ENCODE results near the gene USP6NL. TPM values are rescaled to one million over a fixed set of nuclear protein-coding genes. Genes with fewer than 3 reads are reported as not detected.
A peak's percentile ranks its signal among the peaks of the same experiment; 100 is the strongest.

Gene USP6NL
- total and polyA plus RNA-seq, 2 of the 13 experiments (the other 11 are each of a cell fraction or from before 2014, with no cell fraction given) = 10.5 to 22.9 TPM

DNA sequence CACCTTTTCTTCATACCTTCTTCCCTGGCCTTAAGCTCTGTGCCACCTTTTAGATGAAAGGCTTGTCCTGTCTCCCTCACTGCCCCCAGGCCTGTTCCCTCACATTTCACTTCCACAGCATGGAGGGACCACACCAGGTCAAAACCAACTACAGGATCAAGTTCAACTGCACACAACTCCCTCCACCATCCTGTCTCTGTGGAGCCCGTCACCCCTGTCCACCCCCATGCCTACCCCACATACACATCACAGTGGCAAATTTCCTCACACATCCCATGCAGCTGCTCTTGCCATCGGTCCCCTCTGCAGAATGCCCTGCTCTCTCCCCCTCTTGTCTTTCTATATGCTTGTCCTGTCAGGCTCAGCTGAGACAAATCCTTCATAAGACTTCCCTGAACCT, 154.1 kb downstream of the USP6NL start:
- Histone ChIP-seq H3K9ac (ENCODE audit: insufficient read depth, low read depth, low read length) (no peak overlapping the region), H4K20me1 (ENCODE audit: insufficient read depth, low read length) (no peaks in the 10 kb centered on the region), H3K36me3 (replicated peaks in 1 of 2; ENCODE audit: control insufficient read depth in 1 of 2, insufficient read depth in 2 of 2, low read length in 2 of 2) (peaks cover 2 to 25% of the 10 kb centered on the region in 2 experiments; a peak in 3 of 5 replicates), H3K4me2 (ENCODE audit: low read depth, low read length) (no peak overlapping the region), H3K79me2 (ENCODE audit: insufficient read depth, low read length) (no peaks in the 10 kb centered on the region), H3K4me3 (replicated peaks in 1 of 3; ENCODE audit: insufficient read depth in 1 of 3, low read depth in 2 of 3, low read length in 3 of 3) (no peak overlapping the region), H3K4me1 (ENCODE audit: insufficient read depth, low read length) (no peaks in the 10 kb centered on the region), H2AFZ (ENCODE audit: low read length) (no peak overlapping the region), H3K27ac (ENCODE audit: extremely low read length, insufficient read depth, low read length) (no peak overlapping the region), H3K9me3 (ENCODE audit: low read length) (no peaks in the 10 kb centered on the region), H3K27me3 (ENCODE audit: control insufficient read depth in 1 of 2, insufficient read depth in 2 of 2, low read length in 2 of 2) (no peaks in the 10 kb centered on the region)
- CTCF ChIA-PET (ENCODE audit: low intra/inter-chr PET ratio, low total read pairs) = no interaction called here
- intact Hi-C loops (cut with micrococcal nuclease; ENCODE audit: unreplicated experiment) (no loop called here), in situ Hi-C loops (cut with HindIII; ENCODE audit: extremely low pct_ligation_motif_present, low pct_unique_long_range_greater_than_20kb) (no loop called here)
- ATAC-seq (no peak), DNase-seq (ENCODE audit: low spot score) (no peak), FAIRE-seq (no peak)
- POLR2A ChIA-PET = no interaction called here
- 93% methylated on average over 2 of the region's 2 CpGs for whole genome bisulfite sequencing (ENCODE audit: low lambda C conversion rate)
- no TSS peak for BruUV-seq (replicated peaks)
- TF ChIP-seq POLR2G (IDR thresholded peaks at IDR 0.05; ENCODE audit: low read depth, low read length) = 0 out of 2 replicates have a peak, but pooled peaks have one; percentile 40
- no peak for TF ChIP-seq ZNF335 (CRISPR knock-in tag; IDR thresholded peaks at IDR 0.05)
- peak; percentile 87 for TF ChIP-seq RBM22 (optimal IDR thresholded peaks at IDR 0.05; ENCODE audit: low read length)

DNA sequence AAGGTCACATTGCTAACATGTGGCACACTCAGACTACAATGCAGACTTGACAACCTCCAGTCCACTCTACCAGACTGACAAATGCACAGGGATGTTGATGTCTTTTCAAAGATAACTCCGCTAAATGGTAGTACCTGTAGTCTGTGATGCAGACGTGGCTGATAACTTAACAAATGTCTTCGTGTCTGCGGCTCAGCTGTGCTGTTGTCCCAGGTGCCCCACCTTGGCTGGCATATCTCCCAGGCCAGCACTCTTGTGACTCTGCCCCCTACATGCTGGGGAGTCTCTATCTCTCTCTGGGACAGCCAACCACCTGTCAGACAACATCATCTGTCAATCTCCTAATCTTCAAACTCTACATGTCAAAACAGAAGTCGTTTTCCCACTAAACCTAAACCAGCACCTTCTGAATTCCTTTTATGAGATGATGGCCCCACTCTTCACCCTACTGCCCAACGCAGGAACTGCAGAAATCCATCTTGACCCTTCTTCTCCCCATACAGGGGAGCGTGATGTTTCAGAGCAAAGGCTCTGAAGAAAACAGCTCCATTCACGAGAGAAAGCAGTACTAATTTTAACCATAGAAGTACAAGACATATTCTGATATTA, 156.4 kb downstream of the USP6NL start:
- ChIA-PET CTCF (ENCODE audit: low intra/inter-chr PET ratio, low total read pairs) (no interaction called here), POLR2A (no interaction called here)
- in situ Hi-C loops (cut with HindIII; ENCODE audit: extremely low pct_ligation_motif_present, low pct_unique_long_range_greater_than_20kb) (no loop called here), intact Hi-C loops (cut with micrococcal nuclease; ENCODE audit: unreplicated experiment) (no loop called here)
- Histone ChIP-seq H3K79me2 (ENCODE audit: insufficient read depth, low read length) (no peaks in the 10 kb centered on the region), H3K27ac (ENCODE audit: extremely low read length, insufficient read depth, low read length) (no peak overlapping the region), H3K27me3 (ENCODE audit: control insufficient read depth in 1 of 2, insufficient read depth in 2 of 2, low read length in 2 of 2) (peaks cover 1 to 4% of the 10 kb centered on the region in 2 experiments; a peak in 2 of 5 replicates), H3K4me1 (ENCODE audit: insufficient read depth, low read length) (no peaks in the 10 kb centered on the region), H3K9ac (ENCODE audit: insufficient read depth, low read depth, low read length) (no peak overlapping the region), H4K20me1 (ENCODE audit: insufficient read depth, low read length) (no peaks in the 10 kb centered on the region), H3K4me2 (ENCODE audit: low read depth, low read length) (no peak overlapping the region), H3K4me3 (replicated peaks in 1 of 3; ENCODE audit: insufficient read depth in 1 of 3, low read depth in 2 of 3, low read length in 3 of 3) (no peak overlapping the region), H3K36me3 (replicated peaks in 1 of 2; ENCODE audit: control insufficient read depth in 1 of 2, insufficient read depth in 2 of 2, low read length in 2 of 2) (0 out of 5 replicates have a peak, but pooled peaks cover 0 to 8% of the 10 kb centered on the region in 2 experiments), H3K9me3 (ENCODE audit: low read length) (no peaks in the 10 kb centered on the region), H2AFZ (ENCODE audit: low read length) (no peak overlapping the region)
- ATAC-seq (peak; percentile 63), DNase-seq (ENCODE audit: low spot score) (no peak), FAIRE-seq (no peak)
- 64% methylated on average over 8 of the region's 8 CpGs for WGBS (ENCODE audit: low lambda C conversion rate)
- BruUV-seq (replicated peaks) = no TSS peak
- TF ChIP-seq, protein P1, sequence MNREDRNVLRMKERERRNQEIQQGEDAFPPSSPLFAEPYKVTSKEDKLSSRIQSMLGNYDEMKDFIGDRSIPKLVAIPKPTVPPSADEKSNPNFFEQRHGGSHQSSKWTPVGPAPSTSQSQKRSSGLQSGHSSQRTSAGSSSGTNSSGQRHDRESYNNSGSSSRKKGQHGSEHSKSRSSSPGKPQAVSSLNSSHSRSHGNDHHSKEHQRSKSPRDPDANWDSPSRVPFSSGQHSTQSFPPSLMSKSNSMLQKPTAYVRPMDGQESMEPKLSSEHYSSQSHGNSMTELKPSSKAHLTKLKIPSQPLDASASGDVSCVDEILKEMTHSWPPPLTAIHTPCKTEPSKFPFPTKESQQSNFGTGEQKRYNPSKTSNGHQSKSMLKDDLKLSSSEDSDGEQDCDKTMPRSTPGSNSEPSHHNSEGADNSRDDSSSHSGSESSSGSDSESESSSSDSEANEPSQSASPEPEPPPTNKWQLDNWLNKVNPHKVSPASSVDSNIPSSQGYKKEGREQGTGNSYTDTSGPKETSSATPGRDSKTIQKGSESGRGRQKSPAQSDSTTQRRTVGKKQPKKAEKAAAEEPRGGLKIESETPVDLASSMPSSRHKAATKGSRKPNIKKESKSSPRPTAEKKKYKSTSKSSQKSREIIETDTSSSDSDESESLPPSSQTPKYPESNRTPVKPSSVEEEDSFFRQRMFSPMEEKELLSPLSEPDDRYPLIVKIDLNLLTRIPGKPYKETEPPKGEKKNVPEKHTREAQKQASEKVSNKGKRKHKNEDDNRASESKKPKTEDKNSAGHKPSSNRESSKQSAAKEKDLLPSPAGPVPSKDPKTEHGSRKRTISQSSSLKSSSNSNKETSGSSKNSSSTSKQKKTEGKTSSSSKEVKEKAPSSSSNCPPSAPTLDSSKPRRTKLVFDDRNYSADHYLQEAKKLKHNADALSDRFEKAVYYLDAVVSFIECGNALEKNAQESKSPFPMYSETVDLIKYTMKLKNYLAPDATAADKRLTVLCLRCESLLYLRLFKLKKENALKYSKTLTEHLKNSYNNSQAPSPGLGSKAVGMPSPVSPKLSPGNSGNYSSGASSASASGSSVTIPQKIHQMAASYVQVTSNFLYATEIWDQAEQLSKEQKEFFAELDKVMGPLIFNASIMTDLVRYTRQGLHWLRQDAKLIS (CRISPR knock-in tag; IDR thresholded peaks at IDR 0.05) = no peak
- TF ChIP-seq ZKSCAN1 (IDR thresholded peaks at IDR 0.05; ENCODE audit: low read length) = no peak
- no peak for TF ChIP-seq MIER2 (CRISPR knock-in tag; IDR thresholded peaks at IDR 0.05)
- TF ChIP-seq, protein P2, sequence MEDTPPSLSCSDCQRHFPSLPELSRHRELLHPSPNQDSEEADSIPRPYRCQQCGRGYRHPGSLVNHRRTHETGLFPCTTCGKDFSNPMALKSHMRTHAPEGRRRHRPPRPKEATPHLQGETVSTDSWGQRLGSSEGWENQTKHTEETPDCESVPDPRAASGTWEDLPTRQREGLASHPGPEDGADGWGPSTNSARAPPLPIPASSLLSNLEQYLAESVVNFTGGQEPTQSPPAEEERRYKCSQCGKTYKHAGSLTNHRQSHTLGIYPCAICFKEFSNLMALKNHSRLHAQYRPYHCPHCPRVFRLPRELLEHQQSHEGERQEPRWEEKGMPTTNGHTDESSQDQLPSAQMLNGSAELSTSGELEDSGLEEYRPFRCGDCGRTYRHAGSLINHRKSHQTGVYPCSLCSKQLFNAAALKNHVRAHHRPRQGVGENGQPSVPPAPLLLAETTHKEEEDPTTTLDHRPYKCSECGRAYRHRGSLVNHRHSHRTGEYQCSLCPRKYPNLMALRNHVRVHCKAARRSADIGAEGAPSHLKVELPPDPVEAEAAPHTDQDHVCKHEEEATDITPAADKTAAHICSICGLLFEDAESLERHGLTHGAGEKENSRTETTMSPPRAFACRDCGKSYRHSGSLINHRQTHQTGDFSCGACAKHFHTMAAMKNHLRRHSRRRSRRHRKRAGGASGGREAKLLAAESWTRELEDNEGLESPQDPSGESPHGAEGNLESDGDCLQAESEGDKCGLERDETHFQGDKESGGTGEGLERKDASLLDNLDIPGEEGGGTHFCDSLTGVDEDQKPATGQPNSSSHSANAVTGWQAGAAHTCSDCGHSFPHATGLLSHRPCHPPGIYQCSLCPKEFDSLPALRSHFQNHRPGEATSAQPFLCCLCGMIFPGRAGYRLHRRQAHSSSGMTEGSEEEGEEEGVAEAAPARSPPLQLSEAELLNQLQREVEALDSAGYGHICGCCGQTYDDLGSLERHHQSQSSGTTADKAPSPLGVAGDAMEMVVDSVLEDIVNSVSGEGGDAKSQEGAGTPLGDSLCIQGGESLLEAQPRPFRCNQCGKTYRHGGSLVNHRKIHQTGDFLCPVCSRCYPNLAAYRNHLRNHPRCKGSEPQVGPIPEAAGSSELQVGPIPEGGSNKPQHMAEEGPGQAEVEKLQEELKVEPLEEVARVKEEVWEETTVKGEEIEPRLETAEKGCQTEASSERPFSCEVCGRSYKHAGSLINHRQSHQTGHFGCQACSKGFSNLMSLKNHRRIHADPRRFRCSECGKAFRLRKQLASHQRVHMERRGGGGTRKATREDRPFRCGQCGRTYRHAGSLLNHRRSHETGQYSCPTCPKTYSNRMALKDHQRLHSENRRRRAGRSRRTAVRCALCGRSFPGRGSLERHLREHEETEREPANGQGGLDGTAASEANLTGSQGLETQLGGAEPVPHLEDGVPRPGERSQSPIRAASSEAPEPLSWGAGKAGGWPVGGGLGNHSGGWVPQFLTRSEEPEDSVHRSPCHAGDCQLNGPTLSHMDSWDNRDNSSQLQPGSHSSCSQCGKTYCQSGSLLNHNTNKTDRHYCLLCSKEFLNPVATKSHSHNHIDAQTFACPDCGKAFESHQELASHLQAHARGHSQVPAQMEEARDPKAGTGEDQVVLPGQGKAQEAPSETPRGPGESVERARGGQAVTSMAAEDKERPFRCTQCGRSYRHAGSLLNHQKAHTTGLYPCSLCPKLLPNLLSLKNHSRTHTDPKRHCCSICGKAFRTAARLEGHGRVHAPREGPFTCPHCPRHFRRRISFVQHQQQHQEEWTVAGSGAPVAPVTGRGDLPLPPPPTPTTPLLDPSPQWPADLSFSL (CRISPR knock-in tag; IDR thresholded peaks at IDR 0.05) = no peak
- TF ChIP-seq ZNF607 (CRISPR knock-in tag; IDR thresholded peaks at IDR 0.05; ENCODE audit: borderline replicate concordance) = no peak

Data from HepG2 (cell line).